ENCODE data around the gene HAGHL. TPM values are rescaled to one million over a fixed set of nuclear protein-coding genes. Genes with fewer than 3 reads are reported as not detected.
"Not testable (repeated sequence)": the region's sequence is repeated elsewhere in the genome, so short reads cannot be mapped to it uniquely, and the experiment has no call there.

Gene HAGHL
- total RNA-seq, 2 donors from 2014 or later: 2.0 to 3.3 TPM

DNA sequence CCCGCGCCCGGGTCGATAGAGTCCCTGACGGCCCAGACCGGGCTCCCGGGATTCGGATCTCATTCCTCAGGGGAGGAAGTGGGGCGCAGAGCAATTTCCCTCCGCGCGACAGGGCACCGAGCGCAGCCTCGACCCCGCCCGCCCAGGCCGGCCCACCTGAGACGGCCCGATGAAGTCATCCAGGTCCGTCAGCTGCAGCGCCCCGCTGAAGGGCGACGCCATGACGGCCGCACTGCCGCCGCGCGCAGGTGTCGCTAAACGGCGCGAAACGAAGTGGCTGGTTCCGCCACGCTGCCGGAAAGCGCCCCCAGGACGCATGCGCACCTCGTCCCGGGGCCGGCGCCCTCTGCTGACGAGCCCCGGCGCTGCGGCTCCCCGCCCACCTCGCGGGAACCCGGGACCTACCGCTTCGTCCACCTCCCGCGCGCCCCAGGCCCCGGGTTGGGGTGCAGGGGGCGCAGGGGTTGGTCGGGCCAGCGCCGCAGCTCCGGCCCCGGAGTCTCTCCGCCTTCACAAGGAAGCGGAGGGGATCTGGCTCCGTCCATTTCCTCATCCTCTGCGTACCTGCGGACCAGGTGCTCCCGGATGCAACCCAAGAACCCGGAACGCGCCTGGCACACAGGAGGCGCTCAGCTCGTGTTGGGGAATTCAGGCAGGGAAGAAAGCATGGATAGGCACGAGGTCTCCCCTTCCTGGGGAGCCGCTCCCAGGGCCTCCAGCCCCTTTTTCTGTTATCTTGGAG lies 14.0 kb downstream of the HAGHL start, which contains the start of gene CIAO3:
TSS of gene CIAO3 (minus strand) at position 234 of the 742 bp plus-strand sequence. CDS start at position 222, 12 bp downstream.
- peak; percentile 89 for ATAC-seq
- peak; percentile 83 to 89 for DNase-seq
- intact Hi-C loops (cut with DNase I, micrococcal nuclease): no loop called here

DNA sequence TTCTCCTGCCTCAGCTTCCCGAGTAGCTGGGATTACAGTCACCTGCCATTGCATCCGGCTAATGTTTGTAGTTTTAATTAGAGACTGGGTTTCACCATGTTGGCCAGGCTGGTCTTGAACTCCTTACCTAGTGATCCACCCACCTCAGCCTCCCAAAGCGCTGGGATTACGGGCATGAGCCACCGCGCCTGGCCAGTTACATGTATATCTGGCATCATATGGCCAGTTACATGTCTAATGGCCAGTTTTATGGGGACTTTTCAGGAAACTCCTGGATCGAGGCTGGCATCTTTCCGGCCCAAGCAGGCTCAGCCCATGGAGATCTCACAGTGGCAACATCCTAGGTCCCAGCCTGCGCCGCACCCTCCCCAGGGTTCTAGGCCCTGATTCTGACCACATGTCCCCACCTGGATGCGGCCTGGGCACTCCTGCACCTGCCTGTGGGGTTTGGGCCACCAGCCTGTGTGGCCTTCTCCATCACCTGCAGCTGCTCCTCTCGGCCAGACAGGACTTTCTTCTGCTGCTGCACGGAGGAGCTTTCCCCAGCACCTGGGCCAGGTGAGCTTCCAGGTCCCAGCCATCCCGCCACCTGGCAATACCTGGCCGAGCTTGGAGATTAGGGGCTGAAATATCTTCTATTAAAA lies 15.2 kb downstream of the HAGHL start:
- ATAC-seq (no peak), DNase-seq (no peak)
- intact Hi-C loops (cut with DNase I, micrococcal nuclease): no loop called here

DNA sequence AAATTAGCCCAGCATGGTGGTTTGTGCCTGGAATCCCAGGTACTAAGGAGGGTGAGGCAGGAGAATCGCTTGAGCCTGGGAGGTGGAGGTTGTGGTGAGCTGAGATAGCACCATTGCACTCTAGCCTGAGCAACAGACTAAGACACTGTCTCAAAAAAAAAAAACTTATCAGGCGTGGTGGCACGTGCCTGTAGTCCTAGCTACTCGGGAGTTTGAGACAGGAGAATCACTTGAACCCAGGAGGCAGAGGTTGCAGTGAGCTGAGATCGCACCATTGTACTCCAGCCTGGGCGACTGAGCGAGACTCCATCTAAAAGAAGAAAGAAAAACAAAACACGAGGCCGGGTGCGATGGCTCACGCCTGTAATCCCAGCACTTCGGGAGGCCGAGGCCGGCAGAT lies 16.0 kb downstream of the HAGHL start:
- ATAC-seq; DNase-seq; intact Hi-C loops (cut with DNase I, micrococcal nuclease): not testable (repeated sequence)

DNA sequence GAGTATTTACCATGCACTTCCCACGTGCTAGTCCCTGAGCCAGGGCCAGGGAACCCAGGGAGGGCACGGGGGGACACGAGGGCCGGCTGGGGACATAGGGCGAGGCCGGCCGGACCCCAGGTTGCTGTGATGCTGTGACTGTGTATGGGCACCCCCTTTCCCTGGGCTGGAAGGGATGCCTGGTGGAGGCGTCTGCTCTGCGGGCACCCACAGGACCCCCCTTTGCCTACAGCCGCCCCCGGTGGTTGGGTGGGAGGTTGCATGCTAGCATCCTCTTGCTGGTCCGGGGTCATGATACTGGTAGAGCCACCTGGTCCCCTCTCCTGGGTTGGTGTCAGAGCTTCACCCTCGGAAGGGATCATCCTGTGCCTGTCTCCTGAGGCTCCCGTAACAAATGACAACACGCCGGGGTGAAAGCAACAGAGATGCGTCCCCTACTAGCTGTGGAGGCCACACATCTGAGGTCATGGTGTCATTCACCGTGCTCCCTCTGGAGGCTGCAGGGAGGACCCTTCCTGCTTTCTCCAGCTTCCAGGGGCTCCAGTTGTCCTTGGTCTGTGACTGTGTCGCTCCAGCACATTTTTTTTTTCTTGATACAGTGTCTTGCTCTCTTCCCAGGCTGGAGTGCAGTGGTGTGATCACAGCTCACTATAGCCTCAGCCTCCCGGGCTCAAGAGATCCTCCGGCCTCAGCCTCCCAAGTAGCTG lies 17.0 kb downstream of the HAGHL start:
- ATAC-seq: no peak
- intact Hi-C loops (cut with DNase I, micrococcal nuclease): no loop called here
- no peak for DNase-seq

DNA sequence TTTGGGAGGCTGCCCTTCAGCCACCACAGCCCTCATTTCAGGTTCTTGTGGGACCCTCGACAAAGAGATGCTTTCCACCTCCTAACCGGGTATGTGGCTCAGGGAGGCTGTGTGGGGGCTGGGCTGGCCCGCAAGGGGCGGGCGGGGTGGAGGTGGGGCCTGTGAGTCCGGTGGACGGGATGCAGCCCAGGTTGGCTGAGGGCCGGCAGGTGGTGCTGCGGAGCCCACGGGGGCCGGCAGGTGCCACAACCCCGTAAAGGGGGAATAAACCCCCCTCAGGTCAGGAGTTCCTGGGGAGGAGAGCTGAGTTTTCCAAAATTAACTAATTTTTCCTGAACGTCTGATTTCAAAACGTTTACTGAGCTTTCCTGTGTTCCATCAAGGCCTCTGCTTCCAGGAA lies 18.8 kb downstream of the HAGHL start:
- DNase-seq (peak in 1 of 2 donors; percentile 52), ATAC-seq (peak; percentile 36)
- intact Hi-C loops (cut with DNase I, micrococcal nuclease): no loop called here

DNA sequence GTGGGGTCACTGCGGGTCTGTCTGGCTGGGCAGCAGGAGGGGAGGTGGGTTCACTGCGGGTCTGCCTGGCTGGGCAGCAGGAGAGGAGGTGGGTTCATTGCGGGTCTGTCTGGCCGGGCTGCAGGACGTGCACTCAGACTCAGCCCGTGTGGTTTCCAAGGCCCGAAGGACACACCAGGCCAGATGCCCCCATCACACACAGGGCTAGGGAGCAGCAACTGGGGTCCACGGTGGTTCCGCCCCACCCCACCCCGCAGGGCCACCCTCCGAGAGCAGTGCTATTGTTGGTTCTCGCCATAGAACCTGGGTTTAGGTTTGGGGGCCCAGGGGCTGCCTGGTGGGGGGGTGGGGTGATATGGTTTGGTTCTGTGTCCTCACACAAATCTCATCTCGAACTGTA lies 19.7 kb downstream of the HAGHL start:
- no peak for ATAC-seq
- DNase-seq: no peak
- intact Hi-C loops (cut with DNase I, micrococcal nuclease): no loop called here

DNA sequence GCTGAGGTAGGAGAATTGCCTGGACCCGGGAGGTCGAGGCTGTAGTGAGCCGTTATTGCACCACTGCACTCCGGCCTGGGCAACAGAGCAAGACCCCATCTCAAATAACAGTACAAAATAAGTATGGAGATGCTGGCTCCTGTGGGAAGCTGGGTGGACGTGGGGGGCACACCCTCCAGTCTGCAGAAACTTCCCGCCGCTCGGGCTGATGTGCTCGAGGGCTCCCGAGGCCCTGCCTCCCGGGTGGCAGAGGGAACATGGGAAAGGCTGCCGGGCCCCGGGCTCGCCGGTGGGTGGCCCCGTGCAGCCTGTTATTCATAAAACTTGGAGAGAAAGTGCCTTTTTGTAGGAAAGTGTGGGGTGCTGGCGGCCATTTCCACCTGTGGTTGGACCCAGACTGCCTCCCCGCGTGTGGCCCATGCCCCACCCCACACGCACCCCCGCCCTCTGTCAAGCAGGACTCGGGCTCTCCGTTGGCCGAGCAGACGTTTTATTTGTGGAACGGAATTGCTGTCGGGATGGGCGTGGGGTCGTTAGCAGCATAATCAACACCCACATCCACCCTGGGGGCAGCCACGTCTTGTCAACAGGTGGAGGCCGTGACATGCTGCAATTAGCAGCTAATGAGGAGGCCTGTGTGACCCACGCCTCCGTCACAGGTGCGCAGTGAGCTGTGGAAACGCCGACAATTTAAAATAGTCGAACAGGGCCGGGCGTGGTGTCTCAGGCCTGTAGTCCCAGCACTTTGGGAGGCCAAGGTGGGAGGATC lies 21.3 kb downstream of the HAGHL start:
- intact Hi-C loops (cut with DNase I, micrococcal nuclease): no loop called here
- ATAC-seq: peak; percentile 23
- DNase-seq: no peak

DNA sequence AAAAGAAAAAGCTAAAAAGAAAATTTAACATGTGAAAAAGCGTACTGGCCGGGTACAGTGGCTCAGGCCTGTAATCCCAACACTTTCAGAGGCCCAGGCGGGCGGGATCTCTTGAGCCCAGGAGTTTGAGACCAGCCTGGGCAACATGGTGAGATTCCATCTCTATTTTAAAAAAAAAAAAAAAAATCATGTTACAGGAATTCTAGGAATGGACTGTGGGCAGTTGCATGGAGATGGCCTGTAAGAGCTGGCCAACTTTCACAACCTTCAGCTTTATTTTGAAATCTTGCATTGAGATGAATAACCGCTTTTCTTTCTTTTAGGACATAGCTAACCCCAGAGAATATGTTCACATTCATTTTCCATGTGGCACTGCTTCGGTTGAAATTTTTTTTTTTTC lies 22.1 kb downstream of the HAGHL start:
- no peak for DNase-seq
- intact Hi-C loops (cut with DNase I, micrococcal nuclease): no loop called here
- ATAC-seq: no peak

DNA sequence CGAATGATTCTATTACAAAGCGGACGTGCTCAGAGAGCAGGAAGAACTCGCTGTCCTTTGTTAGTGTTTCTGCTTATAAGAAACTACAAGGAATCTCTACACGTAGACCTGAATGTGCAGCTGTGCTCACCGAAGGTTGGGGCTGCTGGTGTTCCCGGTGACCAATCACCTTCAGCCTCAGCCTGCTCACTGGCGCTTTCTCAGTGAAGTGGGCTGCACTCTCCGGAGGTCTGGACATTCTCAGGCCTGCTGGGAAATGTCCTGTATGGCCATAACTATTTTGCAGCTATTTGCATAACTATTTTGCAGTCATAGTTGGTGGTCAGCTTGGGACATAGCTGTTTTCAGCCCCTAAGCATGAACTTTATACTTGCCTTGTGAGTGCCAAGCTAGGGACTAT lies 23.6 kb downstream of the HAGHL start:
- DNase-seq (no peak), ATAC-seq (no peak)
- intact Hi-C loops (cut with DNase I, micrococcal nuclease): loop anchor here in 1 of 2 donors (10.0 kb wide), 1 partner anchor 46 kb away; the partner anchor contains the start of gene FBXL16

DNA sequence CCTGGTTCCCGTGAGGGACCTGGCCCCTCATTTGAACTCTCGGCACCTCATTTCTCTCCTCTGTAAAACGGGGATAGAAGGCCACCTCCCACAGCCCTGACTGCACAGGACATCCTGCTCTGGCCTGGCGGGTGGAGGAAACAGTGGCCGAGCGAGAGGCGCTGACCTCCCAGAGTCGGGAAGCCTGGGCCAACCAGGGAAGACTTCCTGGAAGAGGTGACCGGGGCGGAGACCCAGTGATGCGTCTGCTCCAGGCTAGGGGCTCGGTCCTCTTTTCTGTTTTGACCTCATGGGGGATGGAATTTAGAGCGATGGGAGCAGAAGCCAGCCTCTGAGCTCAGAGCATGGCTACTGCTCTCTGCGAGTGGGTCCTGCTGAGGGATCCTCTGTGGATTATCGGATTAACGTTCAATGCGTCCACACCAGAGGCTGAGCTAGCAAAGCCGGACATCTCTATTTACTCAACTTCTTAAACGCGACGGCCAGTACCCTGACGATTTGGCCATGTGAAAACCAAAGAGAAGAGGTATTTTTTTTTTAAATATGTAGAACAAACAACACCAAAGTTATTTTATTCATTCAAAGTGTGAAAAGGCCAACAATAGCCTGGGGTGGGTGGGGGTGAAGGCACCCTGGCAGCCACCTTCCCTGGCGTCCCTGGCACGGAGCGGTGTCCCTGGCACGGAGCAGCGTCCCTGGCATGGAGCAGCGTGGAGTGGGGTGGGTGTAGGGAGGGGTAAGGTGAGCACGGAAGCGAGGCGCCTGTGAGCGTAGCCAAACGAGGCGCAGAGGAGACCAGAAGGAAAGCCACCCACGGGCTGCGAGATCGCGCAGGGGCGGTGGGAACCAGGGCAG lies 24.5 kb downstream of the HAGHL start:
- ATAC-seq (no peak), DNase-seq (no peak)
- intact Hi-C loops (cut with DNase I, micrococcal nuclease): loop anchor here in 1 of 2 donors (10.0 kb wide), 1 partner anchor 47 kb away; the partner anchor contains the start of gene FBXL16

DNA sequence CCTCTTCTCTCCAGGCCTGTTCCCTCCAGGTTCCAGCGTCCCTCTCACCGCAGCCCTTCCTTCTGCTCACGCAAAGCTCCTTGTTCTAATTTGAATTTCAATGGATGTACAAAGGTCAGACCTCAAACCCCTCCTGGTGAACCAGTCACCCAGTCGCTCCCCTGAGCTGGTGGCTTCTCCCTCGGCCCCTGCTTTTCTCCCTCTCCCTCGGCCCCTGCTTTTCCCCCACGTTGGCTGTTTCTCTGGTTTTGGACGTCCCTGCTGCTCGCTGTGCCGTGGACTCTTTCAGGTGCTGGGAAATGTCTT lies 25.1 kb downstream of the HAGHL start:
- no peak for DNase-seq

DNA sequence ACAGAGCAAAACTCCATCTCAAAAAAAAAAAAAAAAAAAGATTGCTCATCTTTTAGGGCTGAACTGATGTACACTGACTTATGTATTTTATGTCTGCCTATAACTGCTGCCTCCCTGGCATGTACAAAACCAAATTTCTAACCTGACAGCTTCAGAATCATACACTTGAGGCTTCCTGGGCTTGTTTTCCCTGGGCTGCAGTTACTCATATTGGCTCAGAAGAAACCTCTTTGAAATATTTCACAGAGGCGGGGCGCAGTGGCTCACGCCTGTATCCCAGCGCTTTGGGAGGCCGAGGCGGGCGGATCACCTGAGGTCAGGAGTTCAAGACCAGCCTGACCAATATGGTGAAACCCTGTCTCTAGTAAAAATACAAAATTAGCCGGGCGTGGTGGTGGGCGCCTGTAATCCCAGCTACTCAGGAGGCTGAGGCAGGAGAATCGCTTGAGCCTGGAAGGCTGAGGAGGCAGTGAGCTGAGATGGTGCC lies 27.3 kb downstream of the HAGHL start:
- ATAC-seq: not testable (repeated sequence)

More for the DNA sequence above, 25.1 kb downstream of the HAGHL start:
- intact Hi-C loops (cut with DNase I, micrococcal nuclease): loop anchor here in 1 of 2 donors (10.0 kb wide), 1 partner anchor 47 kb away; the partner anchor contains the start of gene FBXL16
- no peak for ATAC-seq

DNA sequence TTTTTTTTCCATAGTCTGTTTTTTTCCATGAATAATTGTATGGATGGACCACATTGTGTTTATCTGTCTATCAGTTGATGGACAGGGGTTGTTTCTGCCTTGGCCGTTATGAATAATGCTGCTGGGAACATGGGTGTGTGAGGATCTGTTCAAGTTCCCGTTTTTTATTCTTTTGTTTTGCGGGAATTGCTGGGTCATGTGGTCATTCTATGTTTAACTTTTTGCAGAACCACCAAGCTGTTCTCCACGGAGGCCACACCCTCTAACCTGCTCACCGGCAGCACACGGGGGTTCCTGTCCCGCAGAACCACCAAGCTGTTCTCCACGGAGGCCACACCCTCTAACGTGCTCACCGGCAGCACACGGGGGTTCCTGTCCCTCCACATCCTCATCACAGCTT lies 27.8 kb downstream of the HAGHL start:
- intact Hi-C loops (cut with DNase I, micrococcal nuclease): loop anchor here in 1 of 2 donors (10.0 kb wide), 1 partner anchor 50 kb away; the partner anchor contains the start of gene FBXL16
- ATAC-seq (peak; percentile 55), DNase-seq (no peak)

More for the DNA sequence above, 27.3 kb downstream of the HAGHL start:
- intact Hi-C loops (cut with DNase I, micrococcal nuclease): loop anchor here in 1 of 2 donors (10.0 kb wide), 1 partner anchor 49 kb away; the partner anchor contains the start of gene FBXL16
- not testable (repeated sequence) for DNase-seq

DNA sequence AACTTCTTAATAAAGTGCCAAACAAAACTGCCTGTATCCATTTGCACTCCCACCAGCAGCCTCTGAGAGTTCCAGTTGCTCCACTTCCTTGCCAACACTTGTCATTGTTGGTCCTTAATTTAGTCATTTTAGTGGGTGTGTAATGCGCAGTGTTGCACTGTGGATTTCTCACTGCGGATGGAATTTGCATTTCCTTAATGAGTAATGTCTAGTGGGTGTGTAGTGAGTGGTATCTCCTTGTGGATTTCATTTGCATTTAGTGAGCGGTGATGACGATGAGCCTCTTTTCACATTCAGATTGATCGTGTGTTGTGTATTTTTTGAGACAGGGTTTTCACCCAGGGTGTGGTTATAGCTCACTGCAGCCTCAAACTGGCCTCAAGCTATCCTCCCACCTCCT lies 29.5 kb downstream of the HAGHL start:
- ATAC-seq: no peak
- DNase-seq: no peak
- intact Hi-C loops (cut with DNase I, micrococcal nuclease): loop anchor here in 1 of 2 donors (10.0 kb wide), 1 partner anchor 52 kb away; the partner anchor contains the start of gene FBXL16

DNA sequence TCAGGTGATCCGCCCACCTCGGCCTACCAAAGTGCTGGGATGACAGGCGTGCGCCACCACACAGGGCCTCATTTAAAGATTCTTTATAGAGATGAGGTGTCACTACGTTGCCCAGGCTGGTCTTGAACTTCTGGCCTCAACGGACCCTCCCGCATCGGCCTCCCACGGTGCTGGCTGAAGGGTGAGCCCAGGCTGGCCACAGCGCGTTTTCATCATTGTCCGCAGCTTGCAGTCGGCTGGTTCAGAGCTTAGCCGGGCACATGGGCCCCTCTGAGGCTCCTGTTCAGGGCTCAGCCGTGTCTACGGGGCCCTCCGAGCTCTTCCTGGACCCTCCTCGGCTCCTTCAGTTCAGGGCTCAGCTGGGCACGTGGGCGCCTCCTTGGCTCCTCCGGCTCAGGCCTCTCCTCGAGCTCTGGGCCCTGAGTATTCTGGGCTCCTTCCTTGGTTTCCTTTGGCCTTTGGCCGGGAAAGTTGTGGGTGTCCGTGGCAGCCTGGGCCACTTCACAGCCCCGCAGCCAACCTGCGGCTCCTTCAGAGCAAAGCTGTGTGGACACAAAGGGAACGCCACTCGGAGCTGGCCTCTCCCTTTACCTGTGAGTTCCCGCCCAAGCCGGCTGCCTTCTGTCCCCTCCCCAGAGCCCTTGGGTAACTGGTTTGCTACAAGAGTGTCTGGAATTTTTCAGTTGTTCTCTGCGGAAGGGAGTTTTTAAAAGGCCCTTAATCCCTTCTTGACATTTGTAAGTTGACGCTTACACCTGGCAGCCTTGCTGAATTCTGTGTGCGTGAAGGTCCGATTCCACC lies 32.4 kb downstream of the HAGHL start:
- intact Hi-C loops (cut with DNase I, micrococcal nuclease): loop anchor here in 1 of 2 donors (10.0 kb wide), 1 partner anchor 55 kb away; the partner anchor contains the start of gene FBXL16
- peak; percentile 30 for ATAC-seq
- no peak for DNase-seq

DNA sequence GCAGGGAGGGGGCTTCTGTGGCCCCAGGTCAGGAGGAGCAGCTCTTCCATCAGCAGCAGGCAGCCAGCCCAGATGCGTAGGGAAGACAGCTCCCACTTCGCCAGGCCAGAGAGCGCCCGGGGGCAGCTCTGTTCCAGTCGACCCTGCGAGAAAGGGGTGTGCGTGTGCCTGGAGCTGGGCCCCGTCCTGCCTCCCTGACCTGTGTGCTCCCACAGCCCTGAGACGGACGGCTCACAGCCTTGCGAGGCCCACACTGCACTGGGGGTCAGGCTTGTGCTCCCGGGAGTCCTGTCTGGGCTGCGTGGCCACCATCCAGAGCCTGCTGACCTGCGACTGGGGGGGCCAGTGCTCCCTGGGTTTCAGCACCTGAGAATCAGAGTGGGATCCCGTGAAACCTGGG lies 33.2 kb downstream of the HAGHL start:
- intact Hi-C loops (cut with DNase I, micrococcal nuclease): no loop called here
- no peak for DNase-seq
- ATAC-seq: no peak
